H1 (cell line): ENCODE data around the gene TMEM129. TPM values are rescaled to one million over a fixed set of nuclear protein-coding genes. Genes with fewer than 3 reads are reported as not detected.

Source experiments
- CTCF ChIA-PET: fragments of 300-600 bp; sonication (Branson Sonifier 250); formaldehyde crosslinking; loops from one replicate; lab custom pipeline; 2021; ENCODE audit not compliant: partially characterized antibody; lab: Charles Lee
- POLR2A ChIA-PET: fragments of 300-600 bp; sonication (Branson Sonifier 250); formaldehyde crosslinking; loops from one replicate; lab custom pipeline; 2021; ENCODE audit warnings: inconsistent platforms; ENCODE audit not compliant: partially characterized antibody; lab: Charles Lee
- DNase-seq, 2 experiments: peaks; one replicate each; pipeline versions ENCODE4 v3.0.0 to v3.0.0-alpha.2; 2010 to 2022; ENCODE audit warnings: low spot score in 2 of 2, low read depth in 1 of 2, mixed read lengths in 1 of 2
- FAIRE-seq: peaks from 2 replicates; lab custom pipeline; 2011; peaks lifted over from hg19 to GRCh38; lab: Jason Lieb, UNC
- H2AFZ ChIP-seq: 2 replicates; pipeline ENCODE4 v1.8.1; 2012; ENCODE audit warnings: low read length, inconsistent platforms
- H2AK5ac ChIP-seq: 2 replicates; pipeline ENCODE4 v1.6.1; 2013; ENCODE audit warnings: low read depth, low read length
- H2BK120ac ChIP-seq: replicated peaks from 2 replicates; pipeline ENCODE3; 2013; ENCODE audit warnings: low read depth, low read length, inconsistent platforms
- H2BK12ac ChIP-seq: 2 replicates; pipeline ENCODE4 v1.6.1; 2013; ENCODE audit warnings: low read depth, low read length
- H2BK15ac ChIP-seq: 2 replicates; pipeline ENCODE4 v1.6.1; 2013; ENCODE audit warnings: low read length
- H2BK20ac ChIP-seq: 2 replicates; pipeline ENCODE4 v1.6.1; 2013; ENCODE audit warnings: low read length
- H2BK5ac ChIP-seq: 2 replicates; pipeline ENCODE4 v1.6.1; 2013; ENCODE audit warnings: low read depth, low read length
- H3K14ac ChIP-seq: 2 replicates; pipeline ENCODE4 v1.6.1; 2013; ENCODE audit warnings: inconsistent platforms; ENCODE audit not compliant: insufficient read length
- H3K18ac ChIP-seq: 2 replicates; pipeline ENCODE4 v1.6.1; 2013; ENCODE audit warnings: low read length; ENCODE audit errors: extremely low read depth
- H3K23ac ChIP-seq: 2 replicates; pipeline ENCODE4 v1.6.1; 2013; ENCODE audit warnings: inconsistent platforms; ENCODE audit not compliant: insufficient read length
- H3K23me2 ChIP-seq: 2 replicates; pipeline ENCODE4 v1.6.1; 2013; ENCODE audit warnings: low read depth, low read length
- H3K27ac ChIP-seq: 2 replicates; pipeline ENCODE4 v1.6.1; 2011; ENCODE audit warnings: low read depth, low read length, inconsistent platforms
- H3K27me3 ChIP-seq, 4 experiments: replicated peaks in 1 of 4; 1 replicate in 1 of 4; 2 replicates in 3 of 4; pipeline versions ENCODE4 v1.6.1 to v1.8.1; 2011 to 2013; ENCODE audit warnings: low read length in 3 of 4, mild to moderate bottlenecking in 3 of 4, inconsistent platforms in 2 of 4, mixed read lengths in 2 of 4, moderate library complexity in 1 of 4; ENCODE audit not compliant: control insufficient read depth in 3 of 4, insufficient read depth in 3 of 4; ENCODE audit errors: extremely low read depth in 1 of 4
- H3K36me3 ChIP-seq, 4 experiments: 2 replicates each; pipeline versions ENCODE4 v1.6.1 to v1.8.1; 2011 to 2013; ENCODE audit warnings: mild to moderate bottlenecking in 4 of 4, low read length in 3 of 4, moderate library complexity in 2 of 4, control low read depth in 1 of 4, inconsistent platforms in 1 of 4; ENCODE audit not compliant: insufficient read depth in 4 of 4, control insufficient read depth in 2 of 4
- H3K4ac ChIP-seq: replicated peaks from 2 replicates; pipeline ENCODE3; 2013; ENCODE audit warnings: low read length, low read depth, mixed read lengths, inconsistent platforms; ENCODE audit not compliant: insufficient read length
- H3K4me1 ChIP-seq, 4 experiments: replicated peaks in 1 of 4; 1 replicate in 1 of 4; 2 replicates in 3 of 4; pipeline versions ENCODE4 v1.6.1 to v1.8.1; 2011 to 2013; ENCODE audit warnings: low read length in 3 of 4, inconsistent platforms in 2 of 4, mixed read lengths in 1 of 4; ENCODE audit not compliant: insufficient read depth in 4 of 4, control insufficient read depth in 3 of 4
- H3K4me2 ChIP-seq, 2 experiments: 2 replicates each; pipeline versions ENCODE4 v1.6.1 to v1.8.1; 2011 to 2013; ENCODE audit warnings: low read depth in 2 of 2, low read length in 2 of 2, control low read depth in 1 of 2, inconsistent platforms in 1 of 2, mild to moderate bottlenecking in 1 of 2; ENCODE audit not compliant: insufficient read depth in 1 of 2
- H3K4me3 ChIP-seq, 4 experiments: fragments of 200-600, 300-600 bp in 1 of 4; sonication (generic), shearing (Covaris generic), sonication (Bioruptor Twin) in 1 of 4; 2 replicates each; pipeline versions ENCODE4 v1.5.1 to v1.8.1; 2011 to 2016; ENCODE audit warnings: low read length in 4 of 4, low read depth in 3 of 4, control low read depth in 2 of 4, inconsistent platforms in 2 of 4, mild to moderate bottlenecking in 2 of 4, mixed read lengths in 1 of 4, moderate library complexity in 1 of 4; ENCODE audit not compliant: insufficient read depth in 2 of 4; ENCODE audit errors: extremely low read depth in 1 of 4
- H3K56ac ChIP-seq: replicated peaks from 2 replicates; pipeline ENCODE3; 2013; ENCODE audit warnings: low read depth, mild to moderate bottlenecking, mixed read lengths, low read length, inconsistent platforms; ENCODE audit not compliant: insufficient read length
- H3K79me1 ChIP-seq: 2 replicates; pipeline ENCODE4 v1.6.1; 2013; ENCODE audit warnings: low read depth, low read length, control low read depth
- H3K79me2 ChIP-seq, 2 experiments: 2 replicates each; pipeline versions ENCODE4 v1.6.1 to v1.8.1; 2012 to 2013; ENCODE audit warnings: low read length in 2 of 2, mild to moderate bottlenecking in 2 of 2, inconsistent platforms in 1 of 2; ENCODE audit not compliant: insufficient read depth in 2 of 2, control insufficient read depth in 1 of 2
- H3K9ac ChIP-seq, 4 experiments: replicated peaks in 1 of 4; 1 replicate in 1 of 4; 2 replicates in 3 of 4; pipeline versions ENCODE4 v1.6.1 to v1.8.1; 2011 to 2013; ENCODE audit warnings: low read depth in 3 of 4, low read length in 3 of 4, control low read depth in 2 of 4, mild to moderate bottlenecking in 2 of 4, moderate library complexity in 2 of 4, inconsistent platforms in 1 of 4; ENCODE audit errors: extremely low read depth in 1 of 4
- H3K9me3 ChIP-seq, 2 experiments: 2 replicates each; pipeline versions ENCODE4 v1.6.1 to v1.8.1; 2012 to 2013; ENCODE audit warnings: mild to moderate bottlenecking in 2 of 2, moderate library complexity in 2 of 2, control low read depth in 1 of 2, inconsistent platforms in 1 of 2, low read depth in 1 of 2, low read length in 1 of 2, mixed read lengths in 1 of 2; ENCODE audit not compliant: insufficient read depth in 2 of 2
- H4K20me1 ChIP-seq, 2 experiments: replicated peaks in 1 of 2; 2 replicates each; pipeline versions ENCODE3 to v1.8.1; 2011 to 2013; ENCODE audit warnings: inconsistent platforms in 2 of 2, low read length in 2 of 2, mild to moderate bottlenecking in 1 of 2; ENCODE audit not compliant: insufficient read depth in 2 of 2, control insufficient read depth in 1 of 2
- H4K5ac ChIP-seq: 2 replicates; pipeline ENCODE4 v1.6.1; 2013; ENCODE audit warnings: low read length, low read depth, mixed read lengths, inconsistent platforms; ENCODE audit not compliant: insufficient read length
- H4K8ac ChIP-seq: 2 replicates; pipeline ENCODE4 v1.8.0; 2013; ENCODE audit warnings: mild to moderate bottlenecking, moderate library complexity, low read length, inconsistent platforms; ENCODE audit not compliant: insufficient read depth; ENCODE audit errors: extremely low read depth
- H4K91ac ChIP-seq: replicated peaks from 2 replicates; pipeline ENCODE3; 2013; ENCODE audit warnings: low read length, mixed read lengths, inconsistent platforms; ENCODE audit not compliant: insufficient read length
- CTBP2 ChIP-seq: IDR thresholded peaks from 2 replicates; pipeline ENCODE4 v1.7.0; 2011; ENCODE audit warnings: borderline replicate concordance, mild to moderate bottlenecking, moderate library complexity, mixed read lengths, low read length; ENCODE audit not compliant: insufficient read depth, insufficient read length
- CTCF ChIP-seq, 3 experiments: IDR thresholded peaks; 1 replicate in 2 of 3; 2 replicates in 1 of 3; pipeline versions ENCODE4 v1.5.1 to v1.6.1; 2011; ENCODE audit warnings: low read length in 3 of 3, mild to moderate bottlenecking in 3 of 3, inconsistent platforms in 2 of 3, low read depth in 1 of 3, moderate library complexity in 1 of 3; ENCODE audit not compliant: insufficient read depth in 1 of 3; ENCODE audit errors: control extremely low read depth in 1 of 3
- E2F6 ChIP-seq: IDR thresholded peaks from 2 replicates; pipeline ENCODE4 v1.6.1; 2012; ENCODE audit warnings: inconsistent platforms
- FOSL1 ChIP-seq: IDR thresholded peaks from 2 replicates; pipeline ENCODE4 v1.6.1; 2011; ENCODE audit warnings: mild to moderate bottlenecking, low read depth, low read length, moderate library complexity; ENCODE audit not compliant: insufficient read depth
- SAP30 ChIP-seq: fragments of 300-600 bp; sonication (generic); IDR thresholded peaks from 2 replicates; pipeline ENCODE4 v1.7.1; 2012; ENCODE audit warnings: low read length, moderate library complexity, mild to moderate bottlenecking, inconsistent platforms; ENCODE audit not compliant: insufficient read depth, insufficient replicate concordance
- SP1 ChIP-seq: IDR thresholded peaks from 2 replicates; pipeline ENCODE4 v1.6.1; 2011; ENCODE audit warnings: low read depth, low read length
- YY1 ChIP-seq: IDR thresholded peaks from 2 replicates; pipeline ENCODE4 v1.6.1; 2011; ENCODE audit warnings: low read depth, mild to moderate bottlenecking, low read length
- WGBS, 2 experiments: shearing (Covaris generic) in 1 of 2; methylation state at CpG; one replicate each; pipeline versions ENCODE4 v1.1.6 to v1.1.7; 2013 to 2015; ENCODE audit warnings: low lambda C conversion rate in 2 of 2, mixed read lengths in 2 of 2, inconsistent platforms in 1 of 2, low coverage in 1 of 2, missing lambda C conversion rate in 1 of 2; ENCODE audit not compliant: insufficient replicate concordance in 2 of 2, insufficient coverage in 1 of 2, insufficient read length in 1 of 2; ENCODE audit errors: extremely low coverage in 1 of 2, missing lambda C conversion rate in 1 of 2; 5-methylcytosine and 5-hydroxymethylcytosine counted together
- polyA plus RNA-seq, 7 experiments: library from polyadenylated mRNA; depleted of rRNA in 3 of 7; stranded (reverse) in 5 of 7; unstranded in 2 of 7; fragments of >200 nt in 5 of 7; fragments of 200-250 nt in 2 of 7; gene quantifications; 1 replicate in 5 of 7; 2 replicates in 1 of 7; 4 replicates in 1 of 7; pipeline versions ENCODE4 v1.2.1 to v1.2.3, GENCODE V29; 2011 to 2013; ENCODE audit warnings: missing spikeins in 2 of 7, mixed read lengths in 2 of 7
- total RNA-seq: library from RNA; stranded (reverse); fragmentation: NEBNext Ultra II Directional; extraction: Animal tissue kit (Norgen Biotek cat#: 25700); gene quantifications from 2 replicates; pipeline ENCODE4 v1.2.1, GENCODE V29; 2021

Gene TMEM129
- total and polyA plus RNA-seq, 2 of the 8 experiments (the other 6 are each of a cell fraction or from before 2014, with no cell fraction given): 31.5 to 58.7 TPM

GRCh38 chr4:1755297-1755696 lies 34.2 kb upstream of the TMEM129 start:
- no peak overlapping the region for H3K23ac ChIP-seq

More at GRCh38 chr4:1755297-1755696, 34.2 kb upstream of the TMEM129 start:
- Histone ChIP-seq H3K56ac (no peak overlapping the region), H4K8ac (peak overlapping the region; percentile 51; the same call in 1 of the 2 replicates), H2BK15ac (no peak overlapping the region), H3K79me2 (no peaks in the 10 kb centered on the region), H3K27me3 (no peaks in the 10 kb centered on the region), H3K4me3 (no peak overlapping the region), H2BK12ac (no peak overlapping the region), H4K20me1 (no peaks in the 10 kb centered on the region), H3K27ac (no peak overlapping the region), H3K14ac (no peak overlapping the region), H4K91ac (no peak overlapping the region), H2BK20ac (no peak overlapping the region), H2BK120ac (no peak overlapping the region), H2AK5ac (0 out of 2 replicates have a peak overlapping the region, but pooled peaks have one; percentile 24), H3K9me3 (no peaks in the 10 kb centered on the region), H3K9ac (no peak overlapping the region), H2BK5ac (no peak overlapping the region), H3K23me2 (no peaks in the 10 kb centered on the region), H3K4me2 (no peak overlapping the region), H3K4me1 (peaks cover 0 to 15% (median 6%) of the 10 kb centered on the region in 4 experiments; a peak in 4 of 7 replicates), H3K36me3 (no peaks in the 10 kb centered on the region), H2AFZ (no peak overlapping the region), H3K79me1 (no peaks in the 10 kb centered on the region), H4K5ac (no peak overlapping the region), H3K4ac (no peak overlapping the region), H3K18ac (no peak overlapping the region)
- no peak for FAIRE-seq
- CTCF ChIA-PET: interaction anchor here (1.2 to 71.2 kb wide), 3 partner anchors 10 to 88 kb away, joined by 3 to 2507 read pairs (median 2507); partner anchors contain the start of gene FGFR3
- POLR2A ChIA-PET: interaction anchor here (0.6 to 1.6 kb wide), 4 partner anchors 10 to 96 kb away, joined by 3 read pairs; no protein-coding TSS in a partner anchor
- no peak for DNase-seq
- TF ChIP-seq CTBP2 (no peak), SP1 (no peak), SAP30 (no peak), E2F6 (no peak), FOSL1 (no peak), YY1 (no peak), CTCF (IDR thresholded peaks at IDR 0.05; ENCODE audit: control extremely low read depth in 1 of 3, insufficient read depth in 1 of 3, low read depth in 1 of 3, low read length in 3 of 3) (no peak)
- WGBS, 2 experiments: 94% methylated on average over 17 of the region's 17 CpGs; no CpG with 5 or more reads in 1 of the 2 experiments
